Activated CD8-positive, alpha-beta T cell treated with anti-CD3 and anti-CD28 coated beads for 36 hours (primary cell): ENCODE results near the gene ORC2. TPM values are rescaled to one million over a fixed set of nuclear protein-coding genes. Genes with fewer than 3 reads are reported as not detected.
"Not testable (repeated sequence)": the region's sequence is repeated elsewhere in the genome, so short reads cannot be mapped to it uniquely, and the experiment has no call there.

ENCODE experiments used
- ATAC-seq: fragments of 200-7000 bp; cut with Tn5 transposase; one replicate; pipeline ENCODE4 v1.10.0; 2021; ENCODE audit warnings: mild to moderate bottlenecking, moderate library complexity
- CTCF ChIA-PET: fragments of 350-600 bp; sonication (Branson Sonifier 250); formaldehyde crosslinking; loops from one replicate; lab custom pipeline; 2021; ENCODE audit warnings: antibody characterized with exemption; lab: Charles Lee
- POLR2A ChIA-PET: fragments of 350-600 bp; sonication (Branson Sonifier 250); formaldehyde crosslinking; loops from one replicate; lab custom pipeline; 2021; ENCODE audit warnings: antibody characterized with exemption; lab: Charles Lee
- DNase-seq: peaks from one replicate; pipeline ENCODE4 v3.0.0-alpha.2; 2020
- H3K27ac Mint-ChIP-seq: one replicate; pipeline ENCODE4 v1.8.0; 2021; ENCODE audit warnings: mild to moderate bottlenecking, mixed read lengths
- H3K27me3 Mint-ChIP-seq: one replicate; pipeline ENCODE4 v1.8.0; 2021; ENCODE audit warnings: mixed read lengths
- H3K36me3 Mint-ChIP-seq: one replicate; pipeline ENCODE4 v1.8.0; 2021; ENCODE audit warnings: low read depth, mixed read lengths
- H3K4me1 Mint-ChIP-seq: one replicate; pipeline ENCODE4 v1.8.0; 2021; ENCODE audit warnings: low read depth, mixed read lengths
- H3K4me3 Mint-ChIP-seq: one replicate; pipeline ENCODE4 v1.8.0; 2021; ENCODE audit warnings: mild to moderate bottlenecking, moderate library complexity, mixed read lengths
- H3K9me3 Mint-ChIP-seq: one replicate; pipeline ENCODE4 v1.8.0; 2021; ENCODE audit warnings: mixed read lengths
- CTCF ChIP-seq: fragments of 200-600 bp; IDR thresholded peaks from one replicate; pipeline ENCODE4 v1.8.0; 2022; ENCODE audit warnings: antibody characterized with exemption, mild to moderate bottlenecking
- intact Hi-C: fragments of 100-400 bp; cut with micrococcal nuclease; formaldehyde crosslinking; loops from one replicate; pipeline ENCODE4 v1.10.0; 2022
- total RNA-seq, 2 experiments: library from RNA; stranded (reverse); gene quantifications; one replicate each; pipeline ENCODE4 v1.2.3, GENCODE V29; 2021

The ORC2 gene
- total RNA-seq, 2 experiments from 2014 or later = 51.3 to 59.2 TPM

GRCh38 chr2:200888704-200889625, 74.5 kb downstream of the ORC2 start, which contains the start of the genes NIF3L1 and PPIL3:
Gene NIF3L1 (plus strand): TSS chr2:200889371. CDS start chr2:200891944, 2,573 bp downstream.
Gene PPIL3 (minus strand): TSS chr2:200889077. CDS start chr2:200887615, 1,462 bp downstream.
- DNase-seq (peak; percentile 99), ATAC-seq (peak; percentile 83)
- Mint-ChIP-seq H3K36me3 (peaks cover 49% of the 10 kb centered on the region), H3K27ac (peak within 1 kb of the TSS; percentile 99), H3K4me3 (peak within 1 kb of the TSS; percentile 87), H3K9me3 (no peaks in the 10 kb centered on the region), H3K27me3 (no peaks in the 10 kb centered on the region), H3K4me1 (peaks cover 46% of the 10 kb centered on the region)
- intact Hi-C loops = loop anchor here (1.0 to 2.0 kb wide), 4 partner anchors 24 to 238 kb away; partner anchors contain the start of gene CLK1
- TF ChIP-seq CTCF = no peak
- ChIA-PET CTCF (interaction anchor here (0.8 to 2.5 kb wide), 10 partner anchors 12 to 344 kb away, joined by 3 to 13 read pairs (median 6); partner anchors contain the start of genes CASP10 and ORC2), POLR2A (interaction anchor here (0.7 to 2.1 kb wide), 26 partner anchors 9 to 371 kb away, joined by 3 to 54 read pairs (median 4); partner anchors contain the start of genes CASP8, CFLAR, CLK1 and HYCC2)

- H3K4me1 Mint-ChIP-seq = peaks cover 24% of the 10 kb centered on the region
- intact Hi-C loops, ATAC-seq, DNase-seq, H3K27me3 Mint-ChIP-seq, H3K4me3 Mint-ChIP-seq, H3K9me3 Mint-ChIP-seq: not testable (repeated sequence)
- CTCF ChIA-PET = interaction anchor here (1.0 kb wide), 1 partner anchor 61 kb away, joined by 3 read pairs; no protein-coding TSS in a partner anchor
- H3K36me3 Mint-ChIP-seq = peaks cover 56% of the 10 kb centered on the region
- H3K27ac Mint-ChIP-seq = peak overlapping the region; percentile 18
- POLR2A ChIA-PET = interaction anchor here (3.8 kb wide), 1 partner anchor 18 kb away, joined by 13 read pairs; the partner anchor contains the start of gene CLK1
These were observed 81.7 kb downstream of the ORC2 start for GRCh38 chr2:200881715-200882249.

GRCh38 chr2:200878289-200878880, 85.1 kb downstream of the ORC2 start:
- no peak overlapping the region for H3K4me3 Mint-ChIP-seq
- H3K36me3 Mint-ChIP-seq = peaks cover 53% of the 10 kb centered on the region
- no peak overlapping the region for H3K27ac Mint-ChIP-seq
- no peak for TF ChIP-seq CTCF
- ATAC-seq = no peak
- CTCF ChIA-PET = interaction anchor here (0.6 to 1.1 kb wide), 2 partner anchors 9 to 23 kb away, joined by 3 to 4 read pairs; no protein-coding TSS in a partner anchor
- intact Hi-C loops = no loop called here
- POLR2A ChIA-PET = interaction anchor here (0.8 to 1.6 kb wide), 2 partner anchors 10 to 14 kb away, joined by 3 to 8 read pairs; partner anchors contain the start of gene CLK1
- peaks cover 11% of the 10 kb centered on the region for H3K4me1 Mint-ChIP-seq
- no peak for DNase-seq
- H3K9me3 Mint-ChIP-seq = no peaks in the 10 kb centered on the region
- H3K27me3 Mint-ChIP-seq = no peaks in the 10 kb centered on the region

GRCh38 chr2:200877443-200877842, 86.0 kb downstream of the ORC2 start:
- ATAC-seq (no peak), DNase-seq (no peak)
- no peak for TF ChIP-seq CTCF
- Mint-ChIP-seq H3K4me3 (no peak overlapping the region), H3K36me3 (peaks cover 52% of the 10 kb centered on the region), H3K9me3 (no peaks in the 10 kb centered on the region), H3K27ac (no peak overlapping the region), H3K4me1 (peaks cover 9% of the 10 kb centered on the region), H3K27me3 (no peaks in the 10 kb centered on the region)
- ChIA-PET CTCF (interaction anchor here (1.1 kb wide), 1 partner anchor 8 kb away, joined by 4 read pairs; no protein-coding TSS in a partner anchor), POLR2A (interaction anchor here (0.8 to 1.6 kb wide), 3 partner anchors 9 to 13 kb away, joined by 3 to 8 read pairs (median 3); partner anchors contain the start of gene CLK1)
- intact Hi-C loops = no loop called here

GRCh38 chr2:200873560-200873959, 89.9 kb downstream of the ORC2 start:
- Mint-ChIP-seq H3K36me3 (peaks cover 45% of the 10 kb centered on the region), H3K4me3 (no peak overlapping the region), H3K4me1 (peaks cover 9% of the 10 kb centered on the region), H3K27me3 (no peaks in the 10 kb centered on the region), H3K9me3 (no peaks in the 10 kb centered on the region), H3K27ac (no peak overlapping the region)
- no peak for ATAC-seq
- ChIA-PET CTCF (no interaction called here), POLR2A (no interaction called here)
- intact Hi-C loops = no loop called here
- TF ChIP-seq CTCF = no peak
- DNase-seq = no peak
